ENCODE results near the gene SET.

DNA sequence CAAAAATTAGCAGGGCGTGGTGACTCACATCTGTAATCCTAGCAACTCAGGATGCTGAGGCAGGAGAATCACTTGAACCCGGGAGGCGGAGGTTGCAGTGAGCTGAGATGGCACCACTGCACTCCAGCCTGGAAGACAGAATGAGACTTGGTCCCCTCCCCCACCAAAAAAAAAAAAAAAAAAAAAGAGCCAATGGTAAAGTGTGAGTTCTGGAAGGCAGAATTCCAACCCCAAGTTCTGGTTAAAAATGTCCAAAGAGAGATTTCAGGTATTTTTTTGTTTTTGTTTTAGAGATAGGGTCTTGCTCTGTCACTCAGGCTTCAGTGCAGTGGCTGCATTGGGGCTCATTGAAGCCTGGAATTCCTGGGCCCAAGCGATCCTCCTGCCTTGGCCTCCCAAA lies 1.6 kb upstream of the SET start:
- TF ChIP-seq CTCF (IDR thresholded peaks at IDR 0.05) (no peak), MEF2A (IDR thresholded peaks at IDR 0.05; ENCODE audit: borderline replicate concordance, low read depth) (no peak), PBX3 (IDR thresholded peaks at IDR 0.05) (no peak), MXI1 (IDR thresholded peaks at IDR 0.05; ENCODE audit: low read depth, low read length) (no peak), YY1 (IDR thresholded peaks at IDR 0.05; ENCODE audit: low read depth) (no peak), NRF1 (IDR thresholded peaks at IDR 0.05; ENCODE audit: low read depth, low read length) (no peak), CHD2 (IDR thresholded peaks at IDR 0.05; ENCODE audit: low read length, partially characterized antibody) (no peak), EP300 (IDR thresholded peaks at IDR 0.05; ENCODE audit: borderline replicate concordance in 1 of 2, low read depth in 1 of 2, low read length in 1 of 2) (no peak), SIN3A (IDR thresholded peaks at IDR 0.05; ENCODE audit: borderline replicate concordance, low read depth, low read length) (no peak), POLR2AphosphoS5 (IDR thresholded peaks at IDR 0.05; ENCODE audit: low read depth, low read length) (no peak), IRF3 (IDR thresholded peaks at IDR 0.05; ENCODE audit: low read depth, low read length) (no peak)

Measured in SK-N-SH (cell line).